Measurements from ENCODE around the gene ECHDC3. TPM values are rescaled to one million over a fixed set of nuclear protein-coding genes. Genes with fewer than 3 reads are reported as not detected.

The ECHDC3 gene
- total and polyA plus RNA-seq, 2 of the 8 experiments (the other 6 are each of a cell fraction or from before 2014, with no cell fraction given), result 15.6 to 19.9 TPM

- H3K4ac ChIP-seq (replicated peaks; ENCODE audit: insufficient read length, low read depth, low read length), result no peak overlapping the region
- H3K56ac ChIP-seq (replicated peaks; ENCODE audit: insufficient read length, low read depth, low read length), result no peak overlapping the region
- H3K36me3 ChIP-seq (ENCODE audit: control insufficient read depth in 2 of 4, insufficient read depth in 4 of 4, low read length in 3 of 4), result peaks cover 0 to 2% (median 0%) of the 10 kb centered on the region in 4 experiments; a peak in 1 of 8 replicates
- no peak overlapping the region for H4K5ac ChIP-seq (ENCODE audit: insufficient read length, low read depth, low read length)
- no peak for FAIRE-seq
- WGBS, 2 experiments (ENCODE audit: extremely low coverage in 1 of 2, insufficient coverage in 1 of 2, insufficient read length in 1 of 2, insufficient replicate concordance in 2 of 2, low coverage in 1 of 2, low lambda C conversion rate in 2 of 2, missing lambda C conversion rate in 1 of 2), result 79% methylated on average over 6 of the region's 6 CpGs; no CpG with 5 or more reads in 1 of the 2 experiments
- H3K27me3 ChIP-seq (replicated peaks in 1 of 4; ENCODE audit: control insufficient read depth in 3 of 4, extremely low read depth in 1 of 4, insufficient read depth in 3 of 4, low read length in 3 of 4), result no peaks in the 10 kb centered on the region; a peak in 1 of 7 replicates
- H2AK5ac ChIP-seq (ENCODE audit: low read depth, low read length), result no peak overlapping the region
- CTCF ChIA-PET (ENCODE audit: partially characterized antibody), result interaction anchor here (0.9 to 1.3 kb wide), 6 partner anchors 13 to 230 kb away, joined by 3 to 7 read pairs (median 3); no protein-coding TSS in a partner anchor
- no peak overlapping the region for H4K91ac ChIP-seq (replicated peaks; ENCODE audit: insufficient read length, low read length)
- H3K9me3 ChIP-seq (ENCODE audit: insufficient read depth in 2 of 2, low read depth in 1 of 2, low read length in 1 of 2), result no peaks in the 10 kb centered on the region; a peak in 1 of 4 replicates
- no peak overlapping the region for H2AFZ ChIP-seq (ENCODE audit: low read length)
- H3K14ac ChIP-seq (ENCODE audit: insufficient read length), result no peak overlapping the region
- no peak overlapping the region for H3K9ac ChIP-seq (replicated peaks in 1 of 4; ENCODE audit: extremely low read depth in 1 of 4, low read depth in 3 of 4, low read length in 3 of 4)
- H3K79me2 ChIP-seq (ENCODE audit: control insufficient read depth in 1 of 2, insufficient read depth in 2 of 2, low read length in 2 of 2), result no peaks in the 10 kb centered on the region
- H3K4me3 ChIP-seq (ENCODE audit: extremely low read depth in 1 of 4, insufficient read depth in 2 of 4, low read depth in 3 of 4, low read length in 4 of 4), result no peak overlapping the region
- H3K27ac ChIP-seq (ENCODE audit: low read depth, low read length), result no peak overlapping the region
- H2BK120ac ChIP-seq (replicated peaks; ENCODE audit: low read depth, low read length), result no peak overlapping the region
- no peak overlapping the region for H2BK20ac ChIP-seq (ENCODE audit: low read length)
- no peaks in the 10 kb centered on the region; the same call in 1 of the 2 replicates for H3K79me1 ChIP-seq (ENCODE audit: low read depth, low read length)
- H2BK5ac ChIP-seq (ENCODE audit: low read depth, low read length), result no peak overlapping the region
- H3K4me1 ChIP-seq (replicated peaks in 1 of 4; ENCODE audit: control insufficient read depth in 3 of 4, insufficient read depth in 4 of 4, low read length in 3 of 4), result peaks cover 0 to 3% (median 0%) of the 10 kb centered on the region in 4 experiments; a peak in 4 of 7 replicates
- no peak for DNase-seq (ENCODE audit: low read depth in 1 of 2, low spot score in 2 of 2)
- H2BK12ac ChIP-seq (ENCODE audit: low read depth, low read length), result no peak overlapping the region
- no peaks in the 10 kb centered on the region for H4K20me1 ChIP-seq (replicated peaks in 1 of 2; ENCODE audit: control insufficient read depth in 1 of 2, insufficient read depth in 2 of 2, low read length in 2 of 2)
- H2BK15ac ChIP-seq (ENCODE audit: low read length), result no peak overlapping the region
- POLR2A ChIA-PET (ENCODE audit: partially characterized antibody), result no interaction called here
- H3K23me2 ChIP-seq (ENCODE audit: low read depth, low read length), result peaks cover 3% of the 10 kb centered on the region; the same call in 1 of the 2 replicates
- H3K23ac ChIP-seq (ENCODE audit: insufficient read length), result no peak overlapping the region
- no peak overlapping the region for H3K4me2 ChIP-seq (ENCODE audit: insufficient read depth in 1 of 2, low read depth in 2 of 2, low read length in 2 of 2)
- H3K18ac ChIP-seq (ENCODE audit: extremely low read depth, low read length), result no peak overlapping the region
- no peak overlapping the region for H4K8ac ChIP-seq (ENCODE audit: extremely low read depth, insufficient read depth, low read length)
- TF ChIP-seq USF2 (IDR thresholded peaks at IDR 0.05; ENCODE audit: low read length), result no peak
- no peak for TF ChIP-seq TCF12 (IDR thresholded peaks at IDR 0.05; ENCODE audit: low read depth, low read length)
- no peak for TF ChIP-seq SP2 (IDR thresholded peaks at IDR 0.05; ENCODE audit: low read length)
- no peak for TF ChIP-seq SUZ12 (IDR thresholded peaks at IDR 0.05; ENCODE audit: low read length)
- no peak for TF ChIP-seq CHD1 (IDR thresholded peaks at IDR 0.05; ENCODE audit: low read depth, low read length)
- TF ChIP-seq KDM4A (IDR thresholded peaks at IDR 0.05; ENCODE audit: low read depth, low read length, severe bottlenecking), result no peak
- no peak for TF ChIP-seq TBP (IDR thresholded peaks at IDR 0.05; ENCODE audit: low read depth, low read length)
- no peak for TF ChIP-seq RBBP5 (IDR thresholded peaks at IDR 0.05; ENCODE audit: borderline replicate concordance, low read depth, low read length)
- TF ChIP-seq CTCF (IDR thresholded peaks at IDR 0.05; ENCODE audit: control extremely low read depth in 1 of 3, insufficient read depth in 1 of 3, low read depth in 1 of 3, low read length in 3 of 3), result no peak
- TF ChIP-seq POU5F1 (IDR thresholded peaks at IDR 0.05; ENCODE audit: low read depth, low read length), result no peak
Measured at GRCh38 chr10:11745045-11745444, 2.9 kb downstream of the ECHDC3 start.

Data from H1 (cell line).